ENCODE measurements around the gene ASPM.

- TF ChIP-seq CBX5 (IDR thresholded peaks at IDR 0.05; ENCODE audit: borderline replicate concordance, low read depth) (no peak), CTBP1 (IDR thresholded peaks at IDR 0.05; ENCODE audit: borderline replicate concordance) (no peak), CTCF (IDR thresholded peaks at IDR 0.05 in 2 of 3, conservative IDR thresholded peaks at IDR 0.05 in 1 of 3; ENCODE audit: insufficient read depth in 2 of 3, low read depth in 1 of 3, low read length in 3 of 3) (no peak), HMGXB4 (CRISPR knock-in tag; IDR thresholded peaks at IDR 0.05) (no peak), FOXJ3 (CRISPR knock-in tag; IDR thresholded peaks at IDR 0.05) (no peak), SIN3A (IDR thresholded peaks at IDR 0.05; ENCODE audit: borderline replicate concordance in 2 of 2, control insufficient read depth in 1 of 2, low read depth in 2 of 2, low read length in 2 of 2) (no peak), POLR2A (conservative IDR thresholded peaks at IDR 0.05) (no peak), RCOR1 (IDR thresholded peaks at IDR 0.05; ENCODE audit: borderline replicate concordance in 1 of 2, low read depth in 2 of 2, low read length in 2 of 2) (no peak), ZNF274 (IDR thresholded peaks at IDR 0.05; ENCODE audit: borderline replicate concordance, low read depth, low read length) (no peak), FOXK2 (conservative IDR thresholded peaks at IDR 0.05 in 1 of 2, IDR thresholded peaks at IDR 0.05 in 1 of 2; ENCODE audit: low read depth in 2 of 2) (no peak), CC2D1A (IDR thresholded peaks at IDR 0.05) (no peak), MAFK (IDR thresholded peaks at IDR 0.05; ENCODE audit: low read length) (no peak), NCOA4 (IDR thresholded peaks at IDR 0.05; ENCODE audit: partially characterized antibody) (no peak), ATF1 (CRISPR knock-in tag; IDR thresholded peaks at IDR 0.05) (no peak), ATF1 (tag; IDR thresholded peaks at IDR 0.05) (no peak)
These were observed 13.0 kb upstream of the ASPM start for GRCh38 chr1:197159461-197159860.
